Endothelial cell of umbilical vein (primary cell): Measurements from ENCODE around the gene TFAP2D. TPM values are rescaled to one million over a fixed set of nuclear protein-coding genes. Genes with fewer than 3 reads are reported as not detected.

Source experiments
- BruUV-seq: library from RNA; stranded (reverse); fragments of 400-500 nt; replicated peaks from 2 replicates; lab custom pipeline; 2021; lab: Mats Ljungman, UMichigan
- CTCF ChIA-PET: fragments of 300-600, 350-600 bp; sonication (Branson Sonifier 250); formaldehyde crosslinking; loops from one replicate; lab custom pipeline; 2021; ENCODE audit warnings: antibody characterized with exemption, inconsistent platforms; lab: Charles Lee
- POLR2A ChIA-PET: fragments of 300-600, 350-600 bp; sonication (Branson Sonifier 250); formaldehyde crosslinking; loops from one replicate; lab custom pipeline; 2021; ENCODE audit warnings: antibody characterized with exemption, inconsistent platforms; lab: Charles Lee
- DNase-seq: peaks from one replicate; pipeline ENCODE4 v3.0.0-alpha.2; 2011; ENCODE audit warnings: low read depth, low spot score
- FAIRE-seq: peaks from 2 replicates; lab custom pipeline; 2011; peaks lifted over from hg19 to GRCh38; lab: Jason Lieb, UNC
- H2AFZ ChIP-seq: 2 replicates; pipeline ENCODE4 v1.6.0; 2012; ENCODE audit warnings: low read depth, low read length, control low read depth, inconsistent platforms
- H3K27ac ChIP-seq: 2 replicates; pipeline ENCODE4 v1.5.1; 2011; ENCODE audit warnings: low read depth, mild to moderate bottlenecking, control low read depth, low read length, moderate library complexity; ENCODE audit not compliant: insufficient read depth
- H3K27me3 ChIP-seq, 2 experiments: 2 replicates each; pipeline versions ENCODE4 v1.6.0 to v1.6.1; 2011; ENCODE audit warnings: low read length in 2 of 2, mixed read lengths in 1 of 2; ENCODE audit not compliant: control insufficient read depth in 2 of 2, insufficient read depth in 2 of 2
- H3K36me3 ChIP-seq, 2 experiments: 2 replicates in 1 of 2; 3 replicates in 1 of 2; pipeline ENCODE4 v1.5.1; 2011; ENCODE audit warnings: low read length in 2 of 2, mild to moderate bottlenecking in 1 of 2, moderate library complexity in 1 of 2; ENCODE audit not compliant: control insufficient read depth in 2 of 2, insufficient read depth in 2 of 2; ENCODE audit errors: extremely low read depth in 1 of 2
- H3K4me1 ChIP-seq: 3 replicates; pipeline ENCODE4 v1.5.1; 2011; ENCODE audit warnings: mild to moderate bottlenecking, low read length; ENCODE audit not compliant: control insufficient read depth, insufficient read depth; ENCODE audit errors: extremely low read depth
- H3K4me2 ChIP-seq: 2 replicates; pipeline ENCODE4 v1.6.1; 2011; ENCODE audit warnings: low read length, control low read depth, mixed read lengths; ENCODE audit not compliant: insufficient read depth
- H3K4me3 ChIP-seq, 3 experiments: fragments of 200-600 bp in 1 of 3; sonication (generic), shearing (Covaris generic) in 1 of 3; replicated peaks in 1 of 3; 2 replicates each; pipeline ENCODE4 v1.5.1; 2011 to 2016; ENCODE audit warnings: control low read depth in 3 of 3, low read length in 3 of 3, mild to moderate bottlenecking in 2 of 3, inconsistent platforms in 1 of 3, low read depth in 1 of 3, moderate library complexity in 1 of 3; ENCODE audit not compliant: insufficient read depth in 1 of 3
- H3K79me2 ChIP-seq: 2 replicates; pipeline ENCODE4 v1.6.0; 2012; ENCODE audit warnings: low read length, inconsistent platforms; ENCODE audit not compliant: control insufficient read depth, insufficient read depth
- H3K9ac ChIP-seq: replicated peaks from 2 replicates; pipeline ENCODE3; 2011; ENCODE audit warnings: low read length, control low read depth; ENCODE audit not compliant: insufficient read depth; ENCODE audit errors: extremely low read depth
- H3K9me1 ChIP-seq: replicated peaks from 3 replicates; pipeline ENCODE4 v1.6.0; 2011; ENCODE audit warnings: mild to moderate bottlenecking, low read length; ENCODE audit not compliant: control insufficient read depth, insufficient read depth; ENCODE audit errors: extremely low read depth
- H3K9me3 ChIP-seq: replicated peaks from 2 replicates; pipeline ENCODE4 v1.5.1; 2012; ENCODE audit warnings: low read length, inconsistent platforms; ENCODE audit not compliant: control insufficient read depth, insufficient read depth
- H4K20me1 ChIP-seq: replicated peaks from 2 replicates; pipeline ENCODE3; 2011; ENCODE audit warnings: mild to moderate bottlenecking, low read length; ENCODE audit not compliant: control insufficient read depth, insufficient read depth; ENCODE audit errors: extremely low read depth
- CTCF ChIP-seq, 2 donors: IDR thresholded peaks; 1 replicate in 1 of 2; 2 replicates in 1 of 2; pipeline ENCODE4 v1.5.1; 2011; ENCODE audit warnings: low read length in 2 of 2, mild to moderate bottlenecking in 2 of 2, moderate library complexity in 2 of 2, control low read depth in 1 of 2, inconsistent platforms in 1 of 2, low read depth in 1 of 2; ENCODE audit not compliant: insufficient read depth in 1 of 2; ENCODE audit errors: extremely low read depth in 1 of 2
- EZH2 ChIP-seq: IDR thresholded peaks from 2 replicates; pipeline ENCODE4 v1.6.1; 2012; ENCODE audit warnings: borderline replicate concordance, low read depth, mild to moderate bottlenecking, moderate library complexity, low read length, inconsistent platforms; ENCODE audit not compliant: severe bottlenecking
- FOS ChIP-seq: IDR thresholded peaks from 2 replicates; pipeline ENCODE4 v1.6.1; 2011; ENCODE audit warnings: mild to moderate bottlenecking, low read length, moderate library complexity, borderline replicate concordance; ENCODE audit not compliant: insufficient read depth
- GATA2 ChIP-seq: IDR thresholded peaks from 2 replicates; pipeline ENCODE4 v1.7.0; 2011; ENCODE audit warnings: low read depth, mild to moderate bottlenecking, moderate library complexity, mixed read lengths, low read length; ENCODE audit not compliant: insufficient read length, insufficient read depth
- JUN ChIP-seq: IDR thresholded peaks from 2 replicates; pipeline ENCODE4 v1.6.1; 2011; ENCODE audit warnings: borderline replicate concordance, low read depth; ENCODE audit not compliant: insufficient read length, insufficient read depth
- MAX ChIP-seq: IDR thresholded peaks from 2 replicates; pipeline ENCODE4 v1.6.1; 2011; ENCODE audit not compliant: insufficient read depth, insufficient read length
- MYC ChIP-seq: IDR thresholded peaks from one replicate; pipeline ENCODE4 v1.6.1; 2011; ENCODE audit warnings: mild to moderate bottlenecking, low read depth, low read length
- POLR2A ChIP-seq: IDR thresholded peaks from 2 replicates; pipeline ENCODE4 v1.6.1; 2012; ENCODE audit warnings: low read depth, mild to moderate bottlenecking, control low read depth, low read length
- POLR2AphosphoS5 ChIP-seq: IDR thresholded peaks from 2 replicates; pipeline ENCODE4 v1.6.1; 2012; ENCODE audit warnings: low read depth, mild to moderate bottlenecking, control low read depth, low read length, moderate library complexity; ENCODE audit not compliant: insufficient read depth
- dilution Hi-C: fragments of 300-500 bp; cut with MboI; formaldehyde crosslinking; loops from one replicate; pipeline ENCODE4 v1.15.0; 2019; ENCODE audit warnings: low sequenced_read_pairs; ENCODE audit not compliant: extremely low pct_ligation_motif_present
- intact Hi-C: fragments of 100-400 bp; cut with micrococcal nuclease; formaldehyde crosslinking; loops from one replicate; pipeline ENCODE4 v1.10.0; 2022
- polyA plus RNA-seq, 4 experiments: library from polyadenylated mRNA; depleted of rRNA in 3 of 4; stranded (reverse) in 3 of 4; unstranded in 1 of 4; fragments of >200 nt; gene quantifications; 2 replicates each; pipeline versions ENCODE4 v1.2.1 to v1.2.3, GENCODE V29; 2011 to 2012; ENCODE audit warnings: missing spikeins in 1 of 4
- total RNA-seq: library from RNA; stranded (reverse); gene quantifications from 2 replicates; pipeline ENCODE4 v1.2.3, GENCODE V29; 2021

TFAP2D gene
- total and polyA plus RNA-seq, 2 donors (not counting 3 experiments of a cell fraction or from before 2014, with no cell fraction given), result not detected

GRCh38 chr6:50718566-50718965 is 5.2 kb downstream of the TFAP2D start:
- FAIRE-seq (no peak), DNase-seq (no peak)
- intact Hi-C loops, result no loop called here
- Histone ChIP-seq H3K4me3 (no peak overlapping the region), H4K20me1 (no peaks in the 10 kb centered on the region), H3K4me1 (no peaks in the 10 kb centered on the region), H3K36me3 (no peaks in the 10 kb centered on the region), H3K9ac (no peak overlapping the region), H3K27ac (no peak overlapping the region), H2AFZ (no peak overlapping the region), H3K9me1 (no peaks in the 10 kb centered on the region), H3K9me3 (no peaks in the 10 kb centered on the region), H3K27me3 (peaks cover 61 to 76% of the 10 kb centered on the region in 2 experiments), H3K79me2 (no peaks in the 10 kb centered on the region), H3K4me2 (no peak overlapping the region)
- TF ChIP-seq GATA2 (no peak), MAX (no peak), EZH2 (no peak), POLR2A (no peak)
- CTCF ChIA-PET, result no interaction called here
- POLR2A ChIA-PET, result no interaction called here
- dilution Hi-C loops, result no loop called here
- no TSS peak for BruUV-seq

GRCh38 chr6:50720623-50721022 is 7.3 kb downstream of the TFAP2D start:
- Histone ChIP-seq H3K4me1 (no peaks in the 10 kb centered on the region), H3K9ac (no peak overlapping the region), H3K27ac (no peak overlapping the region), H3K27me3 (peaks cover 58 to 76% of the 10 kb centered on the region in 2 experiments), H3K9me1 (no peaks in the 10 kb centered on the region), H3K79me2 (no peaks in the 10 kb centered on the region), H2AFZ (no peak overlapping the region), H3K4me3 (no peak overlapping the region), H3K4me2 (no peak overlapping the region), H3K9me3 (no peaks in the 10 kb centered on the region), H3K36me3 (no peaks in the 10 kb centered on the region), H4K20me1 (no peaks in the 10 kb centered on the region)
- TF ChIP-seq MYC (no peak), GATA2 (no peak), CTCF (IDR thresholded peaks at IDR 0.05; ENCODE audit: extremely low read depth in 1 of 2, insufficient read depth in 1 of 2, low read depth in 1 of 2, low read length in 2 of 2) (no peak), EZH2 (no peak), POLR2AphosphoS5 (no peak), JUN (no peak), MAX (no peak), FOS (no peak), POLR2A (no peak)
- ChIA-PET CTCF (interaction anchor here (1.2 to 1.5 kb wide), 2 partner anchors 44 to 64 kb away, joined by 3 to 6 read pairs; no protein-coding TSS in a partner anchor), POLR2A (no interaction called here)
- intact Hi-C loops (loop anchor here (2.0 to 5.0 kb wide), 2 partner anchors 22 to 63 kb away; no protein-coding TSS in a partner anchor), dilution Hi-C loops (no loop called here)
- no peak for FAIRE-seq
- BruUV-seq, result no TSS peak
- peak; percentile 5 for DNase-seq
